Measurements from ENCODE around the gene GORASP1. TPM values are rescaled to one million over a fixed set of nuclear protein-coding genes. Genes with fewer than 3 reads are reported as not detected.

Gene GORASP1
- total RNA-seq, 1 donor from 2014 or later: 45.6 TPM

DNA sequence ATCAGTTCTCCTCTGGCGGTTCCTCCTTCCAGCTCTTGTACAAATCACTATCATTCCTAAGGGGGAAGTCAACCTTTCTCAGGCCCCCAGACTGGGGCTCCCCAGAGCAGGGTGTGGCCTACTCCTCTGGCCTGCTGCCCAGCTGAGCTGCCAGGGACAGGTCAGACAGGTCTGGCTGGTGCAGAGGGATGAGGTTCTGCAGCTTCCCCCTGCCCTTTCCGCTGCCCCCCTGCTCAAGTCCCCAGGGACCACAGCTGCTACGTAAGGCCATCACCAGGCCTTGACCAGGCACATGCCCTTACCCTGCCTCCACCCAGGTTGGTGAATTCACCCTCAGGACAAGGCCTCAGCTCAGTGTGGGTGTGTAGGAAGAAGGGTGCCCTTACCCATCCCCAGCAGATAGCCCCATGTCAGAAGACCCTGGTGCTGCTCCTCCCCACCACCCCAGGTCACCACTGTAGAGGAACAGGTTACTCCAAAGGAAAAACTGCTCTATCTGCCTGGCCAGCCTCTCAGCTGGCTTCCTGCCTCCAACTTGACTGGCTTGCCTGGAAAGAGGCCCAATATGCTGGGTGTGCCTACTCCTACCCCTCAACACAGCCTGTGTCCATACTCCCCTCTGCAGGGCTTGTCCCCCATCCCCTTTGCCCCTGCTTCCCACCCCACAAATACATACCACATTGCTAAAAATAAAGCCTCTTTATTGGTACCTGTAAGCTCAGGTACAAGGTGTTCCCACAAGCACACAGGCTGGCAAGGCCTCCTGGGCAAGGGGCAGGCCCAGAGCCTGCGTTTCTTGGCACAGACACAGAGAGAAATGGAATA lies 34.0 kb upstream of the GORASP1 start:
- no peak for TF ChIP-seq EZH2 (IDR thresholded peaks at IDR 0.05; ENCODE audit: insufficient read depth, low read length)
- TF ChIP-seq, protein P1, sequence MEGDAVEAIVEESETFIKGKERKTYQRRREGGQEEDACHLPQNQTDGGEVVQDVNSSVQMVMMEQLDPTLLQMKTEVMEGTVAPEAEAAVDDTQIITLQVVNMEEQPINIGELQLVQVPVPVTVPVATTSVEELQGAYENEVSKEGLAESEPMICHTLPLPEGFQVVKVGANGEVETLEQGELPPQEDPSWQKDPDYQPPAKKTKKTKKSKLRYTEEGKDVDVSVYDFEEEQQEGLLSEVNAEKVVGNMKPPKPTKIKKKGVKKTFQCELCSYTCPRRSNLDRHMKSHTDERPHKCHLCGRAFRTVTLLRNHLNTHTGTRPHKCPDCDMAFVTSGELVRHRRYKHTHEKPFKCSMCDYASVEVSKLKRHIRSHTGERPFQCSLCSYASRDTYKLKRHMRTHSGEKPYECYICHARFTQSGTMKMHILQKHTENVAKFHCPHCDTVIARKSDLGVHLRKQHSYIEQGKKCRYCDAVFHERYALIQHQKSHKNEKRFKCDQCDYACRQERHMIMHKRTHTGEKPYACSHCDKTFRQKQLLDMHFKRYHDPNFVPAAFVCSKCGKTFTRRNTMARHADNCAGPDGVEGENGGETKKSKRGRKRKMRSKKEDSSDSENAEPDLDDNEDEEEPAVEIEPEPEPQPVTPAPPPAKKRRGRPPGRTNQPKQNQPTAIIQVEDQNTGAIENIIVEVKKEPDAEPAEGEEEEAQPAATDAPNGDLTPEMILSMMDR (IDR thresholded peaks at IDR 0.05; ENCODE audit: insufficient read depth, low read depth, low read length): no peak
- DNase-seq (ENCODE audit: low read depth) (peak; percentile 38), FAIRE-seq (no peak)
- H3K36me3 Mint-ChIP-seq (ENCODE audit: low read depth, unreplicated experiment): peaks cover 37% of the 10 kb centered on the region
- peaks cover 57% of the 10 kb centered on the region for H3K4me1 Mint-ChIP-seq (ENCODE audit: low read depth, unreplicated experiment)
- H4K20me1 ChIP-seq (ENCODE audit: insufficient read depth, low read length): peaks cover 90% of the 10 kb centered on the region
- H3K27ac Mint-ChIP-seq (ENCODE audit: unreplicated experiment): no peak overlapping the region
- peaks cover 60% of the 10 kb centered on the region for H3K36me3 ChIP-seq (ENCODE audit: insufficient read depth, low read length)
- no peak overlapping the region for H2AFZ ChIP-seq (ENCODE audit: low read depth, low read length)
- peaks cover 19% of the 10 kb centered on the region for H3K4me1 ChIP-seq (ENCODE audit: insufficient read depth, low read length)
- H3K4me3 ChIP-seq (ENCODE audit: insufficient read depth, low read depth, low read length): no peak overlapping the region
- no peaks in the 10 kb centered on the region for H3K9me3 Mint-ChIP-seq (ENCODE audit: unreplicated experiment)
- H3K9me3 ChIP-seq (ENCODE audit: insufficient read depth, low read depth, low read length): no peaks in the 10 kb centered on the region
- no peaks in the 10 kb centered on the region for H3K27me3 ChIP-seq (ENCODE audit: insufficient read depth, low read length)
- H3K27me3 Mint-ChIP-seq (ENCODE audit: low read depth, unreplicated experiment): no peaks in the 10 kb centered on the region
- H3K27ac ChIP-seq (ENCODE audit: low read depth, low read length): no peak overlapping the region
- H3K9ac ChIP-seq (ENCODE audit: low read length): no peak overlapping the region
- H3K79me2 ChIP-seq (ENCODE audit: insufficient read depth, low read length): peaks cover 70% of the 10 kb centered on the region
- no peak overlapping the region for H3K4me3 Mint-ChIP-seq (ENCODE audit: unreplicated experiment)
- peak overlapping the region; percentile 21 for H3K4me2 ChIP-seq (ENCODE audit: low read length)

DNA sequence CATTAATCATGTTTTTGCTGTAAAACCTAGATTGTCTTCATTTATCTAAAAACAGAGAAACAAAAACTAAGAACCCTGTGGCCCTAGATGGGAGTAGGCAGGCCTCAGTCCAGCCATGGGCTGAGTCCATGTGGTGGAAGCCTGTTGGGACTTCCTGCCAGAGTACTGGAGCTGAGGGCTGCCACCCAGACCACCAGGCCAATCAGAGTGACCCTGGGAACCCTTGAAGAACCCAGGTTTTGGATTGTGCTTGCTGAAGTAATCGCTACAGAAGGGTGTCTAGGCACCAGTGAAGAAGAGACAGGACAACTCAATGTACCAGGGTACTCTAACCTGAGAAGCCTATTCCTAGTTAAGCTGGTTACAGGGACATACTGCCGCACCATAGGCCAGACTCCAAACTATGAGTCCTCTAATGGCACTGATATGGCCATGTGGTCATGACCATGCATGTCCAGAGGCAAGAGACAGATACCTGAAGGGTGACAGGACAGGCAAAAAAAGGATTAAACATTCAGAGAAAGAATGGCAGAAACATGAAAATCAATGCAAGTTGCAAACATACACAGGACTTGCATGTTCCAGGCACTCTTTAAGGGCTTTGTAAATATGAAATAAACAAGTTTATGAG lies 33.0 kb upstream of the GORASP1 start:
- Histone ChIP-seq H2AFZ (ENCODE audit: low read depth, low read length) (no peak overlapping the region), H4K20me1 (ENCODE audit: insufficient read depth, low read length) (peaks cover 80% of the 10 kb centered on the region), H3K27me3 (ENCODE audit: insufficient read depth, low read length) (no peaks in the 10 kb centered on the region), H3K79me2 (ENCODE audit: insufficient read depth, low read length) (peaks cover 61% of the 10 kb centered on the region), H3K27ac (ENCODE audit: low read depth, low read length) (no peak overlapping the region), H3K4me2 (ENCODE audit: low read length) (no peak overlapping the region), H3K9ac (ENCODE audit: low read length) (no peak overlapping the region), H3K36me3 (ENCODE audit: insufficient read depth, low read length) (peaks cover 51% of the 10 kb centered on the region), H3K9me3 (ENCODE audit: insufficient read depth, low read depth, low read length) (no peaks in the 10 kb centered on the region), H3K4me3 (ENCODE audit: insufficient read depth, low read depth, low read length) (no peak overlapping the region), H3K4me1 (ENCODE audit: insufficient read depth, low read length) (peaks cover 12% of the 10 kb centered on the region)
- H3K9me3 Mint-ChIP-seq (ENCODE audit: unreplicated experiment): no peaks in the 10 kb centered on the region
- H3K4me3 Mint-ChIP-seq (ENCODE audit: unreplicated experiment): peak overlapping the region; percentile 47
- FAIRE-seq: no peak
- TF ChIP-seq EZH2 (IDR thresholded peaks at IDR 0.05; ENCODE audit: insufficient read depth, low read length): no peak
- TF ChIP-seq, protein P1 (IDR thresholded peaks at IDR 0.05; ENCODE audit: insufficient read depth, low read depth, low read length): no peak
- peaks cover 35% of the 10 kb centered on the region for H3K36me3 Mint-ChIP-seq (ENCODE audit: low read depth, unreplicated experiment)
- H3K27ac Mint-ChIP-seq (ENCODE audit: unreplicated experiment): peak overlapping the region; percentile 58
- H3K27me3 Mint-ChIP-seq (ENCODE audit: low read depth, unreplicated experiment): no peaks in the 10 kb centered on the region
- peaks cover 49% of the 10 kb centered on the region for H3K4me1 Mint-ChIP-seq (ENCODE audit: low read depth, unreplicated experiment)
- no peak for DNase-seq (ENCODE audit: low read depth)

Data from astrocyte (in vitro differentiated cells and primary cell).